ENCODE results near the gene RAB31. TPM values are rescaled to one million over a fixed set of nuclear protein-coding genes. Genes with fewer than 3 reads are reported as not detected.
A peak's percentile ranks its signal among the peaks of the same experiment; 100 is the strongest.
"Not testable (repeated sequence)": the region's sequence is repeated elsewhere in the genome, so short reads cannot be mapped to it uniquely, and the experiment has no call there.

The RAB31 gene
- total and polyA plus RNA-seq, 4 experiments from 2014 or later: 0.07 to 1.8 (median 1.4) TPM

DNA sequence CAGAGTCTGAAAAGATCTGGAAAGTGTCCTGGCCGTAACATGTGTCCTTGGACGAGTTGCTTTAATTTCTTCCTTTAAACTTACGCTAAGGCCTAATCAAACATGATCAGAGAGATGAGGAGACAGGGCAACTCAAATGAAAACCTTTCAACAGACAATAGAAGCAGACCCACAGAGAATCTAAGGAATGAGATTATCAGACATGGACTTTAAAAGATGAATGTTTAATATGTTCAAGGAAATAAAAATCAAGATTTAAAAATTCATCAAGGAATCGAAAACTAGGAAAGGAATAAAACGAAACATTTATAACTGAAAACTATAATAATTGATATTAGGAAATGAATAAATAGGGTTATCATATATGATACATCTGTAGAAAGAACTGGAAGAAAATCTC lies 55.1 kb downstream of the RAB31 start:
- Histone ChIP-seq H3K4me1 (ENCODE audit: insufficient read depth, low read length) (no peaks in the 10 kb centered on the region), H3K9me3 (ENCODE audit: control insufficient read depth in 1 of 2, low read length in 2 of 2) (no peaks in the 10 kb centered on the region), H3K27me3 (ENCODE audit: insufficient read depth, low read length) (no peaks in the 10 kb centered on the region), H3K27ac (ENCODE audit: low read depth, low read length) (no peak overlapping the region), H3K4me3 (ENCODE audit: low read length in 2 of 2) (no peak overlapping the region), H3K36me3 (ENCODE audit: insufficient read depth, low read length) (no peaks in the 10 kb centered on the region)
- ChIA-PET CTCF (ENCODE audit: partially characterized antibody) (no interaction called here), POLR2A (ENCODE audit: partially characterized antibody) (no interaction called here)
- Mint-ChIP-seq H3K27ac (no peak overlapping the region), H3K9me3 (peaks cover 0 to 3% (median 0%) of the 10 kb centered on the region in 8 donors), H3K36me3 (no peaks in the 10 kb centered on the region), H3K27me3 (peaks cover 12 to 15% of the 10 kb centered on the region in 2 donors), H3K4me3 (no peak overlapping the region), H3K4me1 (no peaks in the 10 kb centered on the region)
- intact Hi-C loops (cut with micrococcal nuclease): no loop called here
- DNase-seq: no peak

DNA sequence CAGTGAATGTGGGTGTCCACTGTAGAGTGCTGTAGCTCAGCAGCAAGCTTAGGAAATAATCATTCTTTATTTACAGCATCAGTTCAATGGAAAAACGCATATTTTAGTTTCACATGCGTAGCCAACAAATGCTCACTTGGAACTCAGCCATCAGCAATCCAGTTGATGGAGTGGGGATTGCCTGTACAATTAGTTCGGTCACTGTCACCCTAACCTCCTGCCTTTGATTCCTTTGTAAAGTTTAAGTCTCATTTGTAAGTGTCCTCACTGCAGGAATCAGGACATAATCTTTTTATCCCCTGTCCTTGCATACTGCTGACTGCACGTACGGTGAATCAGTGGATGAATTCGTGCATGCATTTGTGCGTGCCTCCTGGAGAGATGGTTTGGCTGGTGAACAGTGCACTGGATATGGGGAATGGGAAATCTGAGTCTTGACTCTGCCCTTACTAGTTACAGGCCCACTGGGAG lies 55.9 kb downstream of the RAB31 start:
- H3K27ac ChIP-seq (ENCODE audit: low read depth, low read length): no peak overlapping the region

DNA sequence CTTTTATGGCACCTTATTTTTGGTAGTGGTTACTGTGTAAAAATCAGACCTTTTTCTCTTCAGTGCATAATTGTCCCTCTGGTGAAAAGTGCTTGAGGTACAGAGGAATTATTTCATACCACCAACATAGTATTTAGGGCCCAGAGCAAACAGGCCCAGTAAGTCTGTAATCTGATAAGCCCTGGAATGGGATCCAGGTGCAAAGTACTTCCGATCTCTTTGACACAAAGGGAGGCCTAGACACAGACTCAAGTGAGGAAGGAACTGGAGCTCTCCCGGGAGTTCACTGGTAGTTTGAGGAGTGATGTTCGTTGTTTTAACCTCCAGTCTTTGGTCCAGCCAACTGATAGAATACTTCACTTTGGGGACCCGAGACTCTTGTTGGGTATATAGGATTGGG lies 57.4 kb downstream of the RAB31 start:
- no peaks in the 10 kb centered on the region for H3K36me3 Mint-ChIP-seq
- peaks cover 0 to 3% (median 0%) of the 10 kb centered on the region in 8 donors for H3K9me3 Mint-ChIP-seq
- H3K27me3 Mint-ChIP-seq: peaks cover 6 to 16% of the 10 kb centered on the region in 2 donors
- H3K36me3 ChIP-seq (ENCODE audit: insufficient read depth, low read length): no peaks in the 10 kb centered on the region
- POLR2A ChIA-PET (ENCODE audit: partially characterized antibody): no interaction called here
- H3K9me3 ChIP-seq (ENCODE audit: control insufficient read depth in 1 of 2, low read length in 2 of 2): no peaks in the 10 kb centered on the region
- DNase-seq: no peak
- H3K4me1 Mint-ChIP-seq: no peaks in the 10 kb centered on the region
- no peak overlapping the region for H3K4me3 ChIP-seq (ENCODE audit: low read length in 2 of 2)
- H3K27ac ChIP-seq (ENCODE audit: low read depth, low read length): no peak overlapping the region
- no peaks in the 10 kb centered on the region for H3K4me1 ChIP-seq (ENCODE audit: insufficient read depth, low read length)
- no peak overlapping the region for H3K4me3 Mint-ChIP-seq
- peak overlapping the region in 1 of 7 donors; percentile 35 for H3K27ac Mint-ChIP-seq
- intact Hi-C loops (cut with micrococcal nuclease): no loop called here
- CTCF ChIA-PET (ENCODE audit: partially characterized antibody): no interaction called here
- H3K27me3 ChIP-seq (ENCODE audit: insufficient read depth, low read length): no peaks in the 10 kb centered on the region

More for the DNA sequence above, 55.9 kb downstream of the RAB31 start:
- DNase-seq: no peak
- Mint-ChIP-seq H3K27ac (no peak overlapping the region), H3K27me3 (peaks cover 8 to 16% of the 10 kb centered on the region in 2 donors), H3K9me3 (peaks cover 0 to 3% (median 0%) of the 10 kb centered on the region in 8 donors), H3K4me1 (no peaks in the 10 kb centered on the region), H3K4me3 (no peak overlapping the region), H3K36me3 (no peaks in the 10 kb centered on the region)
- Histone ChIP-seq H3K27me3 (ENCODE audit: insufficient read depth, low read length) (no peaks in the 10 kb centered on the region), H3K4me1 (ENCODE audit: insufficient read depth, low read length) (no peaks in the 10 kb centered on the region), H3K4me3 (ENCODE audit: low read length in 2 of 2) (no peak overlapping the region), H3K36me3 (ENCODE audit: insufficient read depth, low read length) (no peaks in the 10 kb centered on the region), H3K9me3 (ENCODE audit: control insufficient read depth in 1 of 2, low read length in 2 of 2) (no peaks in the 10 kb centered on the region)
- ChIA-PET CTCF (ENCODE audit: partially characterized antibody) (no interaction called here), POLR2A (ENCODE audit: partially characterized antibody) (no interaction called here)
- intact Hi-C loops (cut with micrococcal nuclease): no loop called here

DNA sequence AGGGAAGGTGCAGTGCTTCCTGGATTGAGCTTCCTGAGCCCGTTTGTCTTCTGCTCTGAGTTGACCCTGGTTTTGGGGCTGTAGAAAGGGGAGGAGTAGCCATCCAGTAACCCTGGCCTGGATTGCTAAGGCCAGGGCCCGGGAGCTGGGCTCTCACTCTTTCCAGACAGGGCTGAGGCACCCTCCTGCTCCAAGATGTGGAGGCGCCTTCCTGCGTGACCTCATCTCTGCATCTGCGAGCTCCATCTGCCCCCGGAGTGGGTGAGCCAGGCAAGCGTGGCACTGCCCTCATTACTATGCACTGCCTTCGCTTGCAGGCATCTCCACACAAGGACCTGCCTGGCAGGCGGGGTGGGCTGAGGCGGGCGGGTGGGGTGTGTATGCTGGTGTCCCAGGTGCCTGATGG lies 58.0 kb downstream of the RAB31 start:
- Mint-ChIP-seq H3K27ac (no peak overlapping the region), H3K9me3 (peaks cover 0 to 3% (median 0%) of the 10 kb centered on the region in 8 donors), H3K27me3 (peaks cover 5 to 11% of the 10 kb centered on the region in 2 donors), H3K36me3 (no peaks in the 10 kb centered on the region), H3K4me1 (no peaks in the 10 kb centered on the region), H3K4me3 (no peak overlapping the region)
- intact Hi-C loops (cut with micrococcal nuclease): no loop called here
- H3K4me3 ChIP-seq (ENCODE audit: low read length in 2 of 2): no peak overlapping the region
- DNase-seq: no peak
- CTCF ChIA-PET (ENCODE audit: partially characterized antibody): no interaction called here
- no peak overlapping the region for H3K27ac ChIP-seq (ENCODE audit: low read depth, low read length)
- no peaks in the 10 kb centered on the region for H3K9me3 ChIP-seq (ENCODE audit: control insufficient read depth in 1 of 2, low read length in 2 of 2)
- no peaks in the 10 kb centered on the region for H3K36me3 ChIP-seq (ENCODE audit: insufficient read depth, low read length)
- no peaks in the 10 kb centered on the region for H3K4me1 ChIP-seq (ENCODE audit: insufficient read depth, low read length)
- H3K27me3 ChIP-seq (ENCODE audit: insufficient read depth, low read length): no peaks in the 10 kb centered on the region
- POLR2A ChIA-PET (ENCODE audit: partially characterized antibody): no interaction called here

DNA sequence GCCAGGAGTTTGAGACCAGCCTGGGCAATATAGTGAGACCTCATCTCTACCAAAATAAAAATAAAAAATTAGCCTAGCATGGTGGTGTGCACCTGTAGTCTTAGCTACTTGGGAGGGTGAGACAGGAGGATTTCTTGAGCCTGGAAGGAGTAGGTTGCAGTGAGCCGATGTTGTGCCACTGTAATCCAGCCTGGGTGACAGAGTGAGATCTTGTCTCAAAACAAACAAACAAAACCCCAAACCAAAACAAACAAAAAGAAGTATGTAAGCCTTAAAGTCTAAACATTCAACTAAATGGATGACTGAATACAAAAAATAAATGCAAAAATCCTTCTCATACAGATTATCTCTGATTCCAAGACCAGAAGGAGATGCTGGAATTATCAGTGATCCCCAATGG lies 58.6 kb downstream of the RAB31 start:
- no peaks in the 10 kb centered on the region for H3K4me1 Mint-ChIP-seq
- Histone ChIP-seq H3K27me3 (ENCODE audit: insufficient read depth, low read length) (no peaks in the 10 kb centered on the region), H3K4me1 (ENCODE audit: insufficient read depth, low read length) (no peaks in the 10 kb centered on the region), H3K27ac (ENCODE audit: low read depth, low read length) (no peak overlapping the region), H3K9me3 (ENCODE audit: control insufficient read depth in 1 of 2, low read length in 2 of 2) (no peaks in the 10 kb centered on the region), H3K4me3 (ENCODE audit: low read length in 2 of 2) (no peak overlapping the region), H3K36me3 (ENCODE audit: insufficient read depth, low read length) (no peaks in the 10 kb centered on the region)
- H3K9me3 Mint-ChIP-seq: peaks cover 0 to 5% (median 0%) of the 10 kb centered on the region in 8 donors
- intact Hi-C loops (cut with micrococcal nuclease): no loop called here
- no peak overlapping the region for H3K27ac Mint-ChIP-seq
- H3K27me3 Mint-ChIP-seq: peaks cover 5 to 15% of the 10 kb centered on the region in 2 donors
- POLR2A ChIA-PET (ENCODE audit: partially characterized antibody): no interaction called here
- no peaks in the 10 kb centered on the region for H3K36me3 Mint-ChIP-seq
- DNase-seq: no peak
- no peak overlapping the region for H3K4me3 Mint-ChIP-seq
- CTCF ChIA-PET (ENCODE audit: partially characterized antibody): no interaction called here

DNA sequence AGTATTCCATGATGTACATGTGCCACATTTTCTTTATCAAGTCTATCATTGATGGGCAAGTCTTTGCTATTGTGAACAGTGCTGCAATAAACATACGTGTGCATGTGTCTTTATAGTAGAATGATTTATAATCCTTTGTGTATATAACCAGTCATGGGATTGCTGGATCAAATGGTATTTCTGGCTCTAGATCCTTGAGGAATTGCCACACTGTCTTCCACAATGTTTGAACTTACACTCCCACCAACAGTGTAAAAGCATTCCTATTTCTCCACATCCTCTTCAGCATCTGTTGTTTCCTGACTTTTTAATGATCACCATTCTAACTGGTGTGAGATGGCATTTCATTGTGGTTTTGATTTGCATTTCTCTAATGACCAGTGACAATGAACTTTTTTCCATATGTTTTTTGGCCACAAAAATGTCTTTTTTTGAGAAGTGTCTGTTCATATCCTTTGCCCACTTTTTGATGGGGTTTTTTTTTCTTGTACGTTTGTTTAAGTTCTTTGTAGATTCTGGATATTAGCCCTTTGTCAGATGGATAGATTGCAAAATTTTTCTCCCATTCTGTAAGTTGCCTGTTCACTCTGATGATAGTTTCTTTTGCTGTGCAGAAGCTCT lies 60.1 kb downstream of the RAB31 start:
- H3K4me1 ChIP-seq (ENCODE audit: insufficient read depth, low read length); H3K27ac Mint-ChIP-seq; H3K36me3 ChIP-seq (ENCODE audit: insufficient read depth, low read length); H3K9me3 Mint-ChIP-seq; intact Hi-C loops (cut with micrococcal nuclease); POLR2A ChIA-PET (ENCODE audit: partially characterized antibody); H3K36me3 Mint-ChIP-seq; H3K4me3 ChIP-seq (ENCODE audit: low read length in 2 of 2); H3K9me3 ChIP-seq (ENCODE audit: control insufficient read depth in 1 of 2, low read length in 2 of 2); H3K4me3 Mint-ChIP-seq; DNase-seq; H3K27me3 ChIP-seq (ENCODE audit: insufficient read depth, low read length); CTCF ChIA-PET (ENCODE audit: partially characterized antibody); H3K27ac ChIP-seq (ENCODE audit: low read depth, low read length); H3K4me1 Mint-ChIP-seq: not testable (repeated sequence)
- peaks cover 5 to 17% of the 10 kb centered on the region in 2 donors for H3K27me3 Mint-ChIP-seq

DNA sequence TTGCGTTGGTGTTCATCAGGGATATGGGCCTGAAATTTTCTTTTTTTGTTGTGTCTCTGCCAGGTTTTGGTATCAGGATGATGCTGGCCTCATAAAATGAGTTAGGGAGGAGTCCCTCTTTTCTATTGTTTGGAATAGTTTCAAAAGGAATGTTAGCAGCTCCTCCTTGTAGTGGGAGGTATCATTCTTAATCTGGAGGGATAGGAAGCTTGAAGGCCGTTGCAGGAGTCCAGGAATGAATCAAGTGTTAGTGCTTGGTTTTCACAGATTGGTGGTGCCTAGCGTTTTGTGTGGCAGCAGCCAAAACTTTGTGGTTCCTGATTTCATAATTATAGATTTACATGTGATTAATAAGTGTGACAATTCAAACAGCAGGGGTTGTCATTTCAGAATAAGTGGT lies 62.0 kb downstream of the RAB31 start:
- H3K36me3 ChIP-seq (ENCODE audit: insufficient read depth, low read length); intact Hi-C loops (cut with micrococcal nuclease); H3K4me3 Mint-ChIP-seq; H3K9me3 ChIP-seq (ENCODE audit: control insufficient read depth in 1 of 2, low read length in 2 of 2); H3K4me1 Mint-ChIP-seq; POLR2A ChIA-PET (ENCODE audit: partially characterized antibody); H3K4me1 ChIP-seq (ENCODE audit: insufficient read depth, low read length); H3K27ac ChIP-seq (ENCODE audit: low read depth, low read length); H3K4me3 ChIP-seq (ENCODE audit: low read length in 2 of 2); H3K9me3 Mint-ChIP-seq; DNase-seq; H3K27me3 ChIP-seq (ENCODE audit: insufficient read depth, low read length); H3K36me3 Mint-ChIP-seq: not testable (repeated sequence)
- CTCF ChIA-PET (ENCODE audit: partially characterized antibody): interaction anchor here (0.6 kb wide), 2 partner anchors 421 to 1934 kb away, joined by 3 read pairs; no protein-coding TSS in a partner anchor
- H3K27ac Mint-ChIP-seq: peak overlapping the region in 1 of 7 donors; percentile 11
- peaks cover 9 to 23% of the 10 kb centered on the region in 2 donors for H3K27me3 Mint-ChIP-seq

Measured in CD4-positive, alpha-beta memory T cell (primary cell).